ENCODE results near the gene GRID2.

GRCh38 chr4:93237521-93237920 is 933.8 kb downstream of the GRID2 start:
- TF ChIP-seq POLR2A (IDR thresholded peaks at IDR 0.05) (no peak), CTCF (IDR thresholded peaks at IDR 0.05) (no peak), POLR2AphosphoS5 (IDR thresholded peaks at IDR 0.05) (no peak), EP300 (IDR thresholded peaks at IDR 0.05) (no peak)

Measured in stomach (tissue), 4 donors.